HG02870 (cell line): ENCODE results near the gene IL18RAP.

Source experiments
- ATAC-seq: cut with Tn5 transposase; IDR thresholded peaks from one replicate; pipeline ENCODE4 v1.9.1; 2021; ENCODE audit warnings: mild to moderate bottlenecking, moderate library complexity; ENCODE audit not compliant: unreplicated experiment

IL18RAP gene

DNA sequence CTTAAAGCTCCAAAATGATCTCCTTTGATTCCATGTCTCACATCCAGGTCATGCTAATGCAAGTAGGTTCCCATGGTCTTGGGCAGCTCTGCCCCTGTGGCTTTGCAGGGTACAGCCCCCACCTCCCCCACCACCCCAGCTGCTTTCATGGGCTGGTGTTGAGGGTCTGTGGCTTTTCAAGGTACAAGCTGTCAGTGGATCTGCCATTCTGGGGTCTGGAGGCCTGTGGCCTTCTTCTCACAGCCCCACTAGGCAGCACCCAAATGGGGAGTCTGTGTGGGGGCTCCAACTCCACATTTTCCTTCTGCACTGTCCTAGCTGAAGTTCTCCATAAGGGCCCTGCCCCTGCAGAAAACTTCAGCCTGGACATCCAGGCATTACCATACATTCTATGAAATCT is 69.0 kb downstream of the IL18RAP start:
- ATAC-seq: no peak

DNA sequence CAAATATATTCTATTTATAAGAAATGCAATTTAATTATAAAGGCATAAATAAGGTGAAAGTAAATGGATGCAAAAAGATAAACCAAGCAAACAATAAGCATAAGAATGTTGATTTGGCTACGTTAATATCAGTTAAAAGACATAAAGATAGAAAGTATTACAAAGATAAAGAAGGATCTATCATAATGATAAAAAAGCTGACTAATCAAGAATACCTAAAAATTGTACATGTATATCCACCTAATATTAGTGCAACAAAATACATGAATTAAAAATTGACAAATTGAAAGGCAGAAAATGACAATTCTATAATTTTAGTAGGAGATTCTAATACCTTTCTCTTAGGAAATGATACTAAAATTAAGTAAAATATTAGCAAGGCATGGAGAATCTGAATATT is 71.6 kb downstream of the IL18RAP start:
- no peak for ATAC-seq

DNA sequence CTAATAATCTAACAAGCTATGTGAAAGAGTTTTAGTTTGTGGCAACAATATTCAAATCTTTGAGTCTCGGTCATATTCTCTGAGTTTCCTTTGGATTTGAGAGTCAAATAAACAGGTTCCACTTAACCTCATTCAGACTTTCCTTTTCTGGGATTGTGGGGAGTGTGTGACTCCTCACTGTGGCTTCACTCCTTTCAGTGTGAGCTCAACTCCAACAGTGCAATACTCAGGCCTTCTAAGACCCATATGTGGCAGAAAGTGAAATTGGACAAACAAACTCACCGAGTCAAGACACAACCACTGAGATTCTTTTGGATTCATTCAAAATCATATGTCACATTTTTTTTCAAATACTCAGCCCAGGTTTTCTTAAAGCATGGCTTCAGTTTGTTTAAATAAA is 75.5 kb downstream of the IL18RAP start:
- ATAC-seq: peak; percentile 76

DNA sequence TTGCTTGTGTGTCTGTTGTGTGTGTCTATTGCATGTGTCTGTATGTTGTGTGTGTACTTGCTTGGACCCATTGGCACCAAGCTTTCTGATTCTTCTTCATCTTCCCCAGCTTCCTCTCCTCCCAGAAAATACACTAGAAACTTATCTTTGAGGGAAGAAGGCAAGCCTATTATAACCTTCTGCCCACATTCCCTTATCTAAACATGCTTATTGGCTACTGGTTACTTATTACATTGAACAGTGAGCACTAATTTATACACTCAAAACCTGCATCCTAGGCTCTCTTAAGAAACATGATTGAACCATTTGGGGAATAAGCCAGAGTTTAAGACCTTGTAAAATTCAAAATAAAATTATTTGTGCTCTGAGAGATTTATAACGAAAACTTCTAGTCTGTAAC is 76.6 kb downstream of the IL18RAP start:
- ATAC-seq: no peak
